Measurements from ENCODE around the gene SLC39A1.
A peak's percentile ranks its signal among the peaks of the same experiment; 100 is the strongest.

SLC39A1 gene

GRCh38 chr1:153922972-153923925 is 40.1 kb downstream of the SLC39A1 start, which contains the start of gene GATAD2B:
TSS of gene GATAD2B (minus strand) at chr1:153922972. CDS start at chr1:153828347, 94,625 bp downstream.
- H3K9me3 ChIP-seq (ENCODE audit: insufficient read depth, low read length, severe bottlenecking): no peaks in the 10 kb centered on the region
- ATAC-seq (ENCODE audit: insufficient read depth, low read depth) (peak; percentile 92), DNase-seq (peak; percentile 100)
- H2AFZ ChIP-seq (ENCODE audit: low read depth, low read length): peak within 1 kb of the TSS; percentile 96
- peak within 1 kb of the TSS; percentile 91 for H3K27ac ChIP-seq (ENCODE audit: low read length)
- H3K4me2 ChIP-seq (ENCODE audit: insufficient read depth, low read length): peak within 1 kb of the TSS; percentile 82
- H3K9ac ChIP-seq (ENCODE audit: low read depth, low read length): peak within 1 kb of the TSS; percentile 80
- H3K27me3 ChIP-seq (ENCODE audit: insufficient read depth, low read length, poor library complexity): no peaks in the 10 kb centered on the region
- no peak for TF ChIP-seq CTCF (IDR thresholded peaks at IDR 0.05; ENCODE audit: borderline replicate concordance, extremely low read depth, low read length, poor library complexity, severe bottlenecking)
- TF ChIP-seq EZH2 (IDR thresholded peaks at IDR 0.05; ENCODE audit: borderline replicate concordance, low read depth, low read length, severe bottlenecking): no peak
- H4K20me1 ChIP-seq (ENCODE audit: insufficient read depth, low read length): peaks cover 36% of the 10 kb centered on the region
- H3K79me2 ChIP-seq (ENCODE audit: insufficient read depth, low read length): peaks cover 58% of the 10 kb centered on the region
- H3K4me1 ChIP-seq (ENCODE audit: insufficient read depth, low read length): peaks cover 42% of the 10 kb centered on the region
- H3K36me3 ChIP-seq (ENCODE audit: insufficient read depth, low read length): peaks cover 21% of the 10 kb centered on the region
- peak within 1 kb of the TSS; percentile 94 to 95 for H3K4me3 ChIP-seq (ENCODE audit: low read depth in 1 of 2, low read length in 2 of 2)

- Histone ChIP-seq H4K20me1 (ENCODE audit: insufficient read depth, low read length) (peaks cover 44% of the 10 kb centered on the region), H3K4me3 (ENCODE audit: low read depth in 1 of 2, low read length in 2 of 2) (peak overlapping the region; percentile 94 to 95), H3K4me1 (ENCODE audit: insufficient read depth, low read length) (peaks cover 42% of the 10 kb centered on the region), H3K9ac (ENCODE audit: low read depth, low read length) (peak overlapping the region; percentile 77), H3K36me3 (ENCODE audit: insufficient read depth, low read length) (peaks cover 27% of the 10 kb centered on the region), H2AFZ (ENCODE audit: low read depth, low read length) (peak overlapping the region; percentile 89), H3K9me3 (ENCODE audit: insufficient read depth, low read length, severe bottlenecking) (no peaks in the 10 kb centered on the region), H3K4me2 (ENCODE audit: insufficient read depth, low read length) (peak overlapping the region; percentile 82), H3K27me3 (ENCODE audit: insufficient read depth, low read length, poor library complexity) (no peaks in the 10 kb centered on the region), H3K79me2 (ENCODE audit: insufficient read depth, low read length) (peaks cover 67% of the 10 kb centered on the region), H3K27ac (ENCODE audit: low read length) (peak overlapping the region; percentile 87)
- peak; percentile 79 for DNase-seq
- ATAC-seq (ENCODE audit: insufficient read depth, low read depth): peak; percentile 33
- TF ChIP-seq EZH2 (IDR thresholded peaks at IDR 0.05; ENCODE audit: borderline replicate concordance, low read depth, low read length, severe bottlenecking): no peak
- peak; percentile 56 for TF ChIP-seq CTCF (IDR thresholded peaks at IDR 0.05; ENCODE audit: borderline replicate concordance, extremely low read depth, low read length, poor library complexity, severe bottlenecking)
Measured at GRCh38 chr1:153922076-153922971, 41.0 kb downstream of the SLC39A1 start.

- DNase-seq (no peak), ATAC-seq (ENCODE audit: insufficient read depth, low read depth) (no peak)
- no peaks in the 10 kb centered on the region for H3K27me3 ChIP-seq (ENCODE audit: insufficient read depth, low read length, poor library complexity)
- H2AFZ ChIP-seq (ENCODE audit: low read depth, low read length): peak overlapping the region; percentile 63; the same call in 1 of the 2 replicates
- H3K36me3 ChIP-seq (ENCODE audit: insufficient read depth, low read length): peaks cover 27% of the 10 kb centered on the region
- H4K20me1 ChIP-seq (ENCODE audit: insufficient read depth, low read length): peaks cover 44% of the 10 kb centered on the region
- H3K4me2 ChIP-seq (ENCODE audit: insufficient read depth, low read length): peak overlapping the region; percentile 82
- peak overlapping the region; percentile 87 for H3K27ac ChIP-seq (ENCODE audit: low read length)
- TF ChIP-seq EZH2 (IDR thresholded peaks at IDR 0.05; ENCODE audit: borderline replicate concordance, low read depth, low read length, severe bottlenecking) (no peak), CTCF (IDR thresholded peaks at IDR 0.05; ENCODE audit: borderline replicate concordance, extremely low read depth, low read length, poor library complexity, severe bottlenecking) (no peak)
- H3K9me3 ChIP-seq (ENCODE audit: insufficient read depth, low read length, severe bottlenecking): no peaks in the 10 kb centered on the region
- peaks cover 42% of the 10 kb centered on the region for H3K4me1 ChIP-seq (ENCODE audit: insufficient read depth, low read length)
- peak overlapping the region; percentile 77 for H3K9ac ChIP-seq (ENCODE audit: low read depth, low read length)
- H3K79me2 ChIP-seq (ENCODE audit: insufficient read depth, low read length): peaks cover 73% of the 10 kb centered on the region
- H3K4me3 ChIP-seq (ENCODE audit: low read depth in 1 of 2, low read length in 2 of 2): peak overlapping the region; percentile 94 to 95
Measured at GRCh38 chr1:153921803-153922075, 41.6 kb downstream of the SLC39A1 start.
